HL-60 (cell line): ENCODE results near the gene IL22RA1.

Experiments used
- CTCF ChIP-seq: IDR thresholded peaks from one replicate; pipeline ENCODE4 v1.5.1; 2011; ENCODE audit warnings: low read length, control low read depth, inconsistent platforms; ENCODE audit not compliant: insufficient read depth
- REST ChIP-seq: IDR thresholded peaks from 2 replicates; pipeline ENCODE4 v1.6.1; 2012; ENCODE audit warnings: low read depth; ENCODE audit not compliant: insufficient replicate concordance

- TF ChIP-seq CTCF (no peak), REST (no peak)
Measured at GRCh38 chr1:24180676-24181075, 37.7 kb upstream of the IL22RA1 start.
